HL-60/S4 (cell line): ENCODE data around the gene WDR86.

ENCODE experiments used
- in situ Hi-C: fragments of 300-500 bp; cut with MboI; formaldehyde crosslinking; loops from 2 replicates; pipeline ENCODE4 v1.14.3; 2022; ENCODE audit warnings: low sequenced_read_pairs

Gene WDR86

DNA sequence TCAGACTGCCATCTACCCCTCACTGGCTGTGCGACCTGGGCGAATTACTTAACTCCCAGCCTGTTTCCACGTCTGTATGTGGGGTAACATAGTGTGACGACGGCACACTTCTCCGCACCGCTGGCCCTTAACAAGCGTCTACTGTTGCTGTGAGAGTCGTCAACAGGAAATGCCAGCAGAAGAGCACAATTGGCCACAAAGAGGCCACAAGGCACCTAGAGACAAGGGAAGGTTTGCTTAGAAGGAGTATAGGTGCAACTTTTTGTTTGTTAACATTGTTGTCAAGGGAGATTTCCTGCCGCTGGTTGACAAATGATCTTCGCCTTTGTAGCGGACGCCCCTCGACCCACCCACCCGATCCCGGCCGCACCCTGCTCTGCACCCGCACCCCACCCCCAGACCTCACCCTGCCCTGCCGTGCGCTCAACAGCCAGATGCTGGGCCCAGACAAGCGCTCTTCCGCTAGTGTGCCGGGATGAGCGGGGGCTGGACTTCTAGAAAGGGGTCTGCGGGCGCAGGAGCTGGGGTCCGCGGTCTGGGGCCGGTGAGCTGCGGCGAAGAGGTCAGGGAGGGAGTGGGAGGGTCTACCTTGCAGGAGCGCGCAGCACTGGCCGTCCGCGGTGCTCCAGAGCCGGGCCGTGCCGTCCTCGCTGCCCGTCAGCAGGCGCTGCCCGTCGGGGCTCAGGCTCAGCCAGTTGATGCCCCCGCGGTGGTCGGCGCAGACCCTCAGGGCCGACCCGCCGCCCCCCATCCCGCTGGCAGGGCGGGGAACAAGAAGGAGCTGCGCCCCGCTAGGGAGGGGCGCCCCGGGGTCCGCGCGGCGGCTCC, 785 bp downstream of the WDR86 start:
- in situ Hi-C loops = no loop called here

DNA sequence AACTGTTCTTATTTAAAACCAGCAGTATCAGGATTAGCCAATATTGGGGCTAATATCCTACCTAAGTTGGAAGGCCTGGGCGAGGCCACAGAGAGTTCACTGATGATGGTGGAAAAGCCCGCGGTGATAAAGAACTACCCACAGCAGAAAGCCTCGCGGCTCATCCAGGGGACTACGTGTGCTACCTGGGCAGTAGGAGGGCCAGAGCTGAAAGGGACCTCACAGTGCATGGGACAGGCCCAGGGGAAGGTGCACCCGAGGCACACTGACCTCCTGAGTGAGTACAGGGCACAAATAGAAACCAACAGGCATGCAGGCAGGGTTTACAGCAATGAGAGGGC, 1.4 kb downstream of the WDR86 start:
- in situ Hi-C loops = no loop called here

DNA sequence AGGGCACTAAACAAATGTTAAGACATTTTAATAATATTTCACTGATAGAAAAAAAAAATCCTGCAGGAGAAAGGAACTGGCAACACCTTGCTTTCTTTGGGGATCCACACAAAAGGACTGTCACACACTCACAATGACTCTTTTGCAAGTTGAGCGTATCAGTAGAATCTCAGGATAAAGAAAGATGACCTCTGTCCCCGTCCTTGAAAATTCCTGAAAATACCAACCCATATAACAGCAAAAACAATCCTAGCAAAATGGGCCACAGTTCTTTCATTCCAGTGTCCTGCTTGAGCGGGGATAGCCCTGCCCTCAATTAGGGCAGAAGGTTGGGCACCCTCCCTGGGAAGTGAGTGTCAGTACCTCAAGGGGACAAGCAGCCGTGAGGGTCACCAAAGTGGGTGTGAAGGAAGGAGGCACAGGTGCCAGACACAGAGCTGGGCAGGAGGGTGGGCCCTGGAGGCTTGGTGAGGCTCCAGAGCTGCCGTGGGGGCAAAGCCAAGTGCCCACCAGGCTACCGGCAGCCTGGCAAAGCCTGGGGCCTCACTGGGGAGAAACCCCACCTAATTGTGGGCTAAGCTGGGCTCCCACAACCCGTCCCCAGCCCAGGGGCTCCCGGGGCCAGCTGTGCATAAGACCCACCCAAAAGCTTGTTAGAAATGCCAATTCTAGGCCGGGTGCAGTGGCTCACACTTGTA, 2.8 kb downstream of the WDR86 start:
- in situ Hi-C loops = no loop called here

- in situ Hi-C loops = no loop called here
Measured at GRCh38 chr7:151406051-151406875, 3.6 kb downstream of the WDR86 start.

DNA sequence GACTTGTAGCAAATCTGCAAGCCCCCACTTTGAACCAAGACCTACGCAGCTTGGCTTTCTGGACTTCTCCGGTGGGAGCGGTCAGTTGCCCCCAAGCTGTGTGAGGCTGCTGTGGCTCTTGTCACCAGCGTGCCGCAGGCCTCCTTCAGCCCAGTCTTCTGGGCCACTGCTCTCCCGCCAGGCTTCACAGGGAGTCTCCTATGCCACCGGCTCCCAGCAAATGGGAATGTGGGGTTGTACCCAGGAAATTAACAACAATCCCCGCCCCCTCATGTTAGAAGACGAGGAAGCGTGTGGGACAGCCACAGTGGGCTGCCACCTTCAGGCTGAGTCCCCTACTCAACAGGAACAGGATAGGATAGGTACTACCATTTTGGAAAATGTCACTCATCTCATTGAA, 4.2 kb downstream of the WDR86 start:
- in situ Hi-C loops = no loop called here

DNA sequence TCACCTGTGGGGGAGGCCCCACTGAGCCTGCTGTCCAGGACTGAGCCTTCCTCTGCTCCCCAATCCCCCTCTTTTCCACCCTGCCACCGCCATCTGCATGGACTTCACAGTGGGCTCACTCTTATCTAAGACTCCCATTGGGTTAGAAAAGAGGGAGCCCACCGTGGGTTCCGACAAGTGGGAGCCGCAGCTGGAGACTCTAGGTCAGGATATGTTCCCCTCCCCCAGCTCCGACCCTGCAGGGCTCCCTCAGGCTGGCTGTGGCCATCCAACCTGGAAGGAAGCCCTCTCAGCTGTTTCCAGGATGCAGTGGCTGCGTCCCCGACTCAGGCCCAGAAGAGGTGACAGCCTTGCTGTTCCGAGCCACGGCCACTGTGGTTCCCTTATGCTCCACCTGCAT, 4.8 kb downstream of the WDR86 start:
- in situ Hi-C loops = no loop called here

DNA sequence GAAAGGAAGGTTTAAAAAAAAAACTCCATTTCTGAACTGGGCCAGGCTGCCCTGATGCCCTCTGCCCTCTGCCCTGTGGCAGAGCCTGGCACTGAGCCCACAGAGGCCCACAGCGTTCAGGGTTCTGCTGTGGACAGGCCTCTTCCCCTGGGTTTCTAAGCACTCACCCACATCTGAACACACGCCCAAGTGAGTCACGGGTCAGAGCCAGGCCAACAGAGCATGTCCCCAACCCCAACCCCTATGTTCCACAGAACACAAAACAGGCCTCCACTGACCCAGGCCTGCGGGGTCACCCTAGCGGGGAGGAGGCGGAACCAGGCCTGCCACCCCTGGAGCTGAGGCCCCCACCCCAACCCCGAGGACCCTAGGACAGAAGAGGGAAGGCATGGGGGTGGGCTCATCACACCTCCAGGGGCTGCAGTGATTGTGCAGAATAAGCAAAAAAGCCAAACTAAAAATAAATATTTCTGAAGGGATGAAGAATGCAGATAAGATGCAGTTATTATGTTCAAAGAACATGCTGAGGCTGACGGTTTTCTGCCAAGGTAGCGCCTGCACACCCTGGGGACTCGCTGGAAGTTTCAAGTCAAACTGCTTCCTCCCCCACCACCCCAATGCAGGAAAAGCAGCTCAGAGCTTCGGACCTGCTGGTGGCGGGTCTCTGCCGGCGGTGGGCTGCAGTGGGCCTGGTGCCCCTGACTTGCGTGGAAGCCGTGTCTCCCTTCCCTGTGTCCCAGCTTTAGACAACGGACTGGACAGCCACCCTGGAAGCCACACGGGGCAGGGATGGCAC, 5.4 kb downstream of the WDR86 start:
- in situ Hi-C loops = no loop called here

- in situ Hi-C loops = no loop called here
Measured at GRCh38 chr7:151403764-151404163, 6.1 kb downstream of the WDR86 start.

DNA sequence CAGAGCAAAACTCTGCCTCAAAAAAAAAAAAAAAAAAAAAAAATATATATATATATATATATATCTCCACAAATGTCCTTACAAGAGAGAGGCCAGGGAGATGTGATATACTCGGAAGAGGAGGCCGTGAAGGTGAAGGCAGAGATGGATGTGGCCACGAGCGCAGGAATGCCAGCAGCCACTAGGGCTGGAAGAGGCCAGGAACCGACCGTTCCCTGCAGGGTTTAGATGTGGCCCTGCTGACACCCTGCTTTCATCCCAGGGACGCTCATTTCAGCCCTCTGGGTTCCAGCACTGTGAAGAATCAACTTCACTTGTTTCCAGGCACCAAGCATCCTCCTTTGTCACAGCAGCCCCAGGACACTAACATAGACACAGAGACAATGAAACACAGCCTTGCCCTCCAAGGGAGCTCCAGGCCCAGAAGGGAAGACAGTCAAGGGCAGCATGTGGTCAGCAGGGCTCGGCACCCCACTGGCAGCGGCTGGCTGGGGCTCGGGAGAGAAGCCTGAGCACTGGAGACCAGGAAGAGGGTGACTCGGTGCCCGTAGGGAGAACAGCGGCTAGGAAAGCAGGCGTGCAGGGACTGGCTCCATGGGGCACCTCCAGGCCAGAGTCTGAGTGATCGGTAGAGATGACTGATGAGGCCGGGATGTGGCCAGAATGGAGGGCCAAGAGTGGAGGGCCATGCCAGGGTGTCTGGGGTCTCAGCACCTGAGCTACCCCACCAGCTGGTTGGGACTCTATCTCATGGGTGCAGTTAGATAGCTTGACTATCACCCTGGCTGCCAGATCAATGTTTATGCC, 7.6 kb downstream of the WDR86 start:
- in situ Hi-C loops = no loop called here

- in situ Hi-C loops = no loop called here
Measured at GRCh38 chr7:151400626-151401315, 9.1 kb downstream of the WDR86 start.

DNA sequence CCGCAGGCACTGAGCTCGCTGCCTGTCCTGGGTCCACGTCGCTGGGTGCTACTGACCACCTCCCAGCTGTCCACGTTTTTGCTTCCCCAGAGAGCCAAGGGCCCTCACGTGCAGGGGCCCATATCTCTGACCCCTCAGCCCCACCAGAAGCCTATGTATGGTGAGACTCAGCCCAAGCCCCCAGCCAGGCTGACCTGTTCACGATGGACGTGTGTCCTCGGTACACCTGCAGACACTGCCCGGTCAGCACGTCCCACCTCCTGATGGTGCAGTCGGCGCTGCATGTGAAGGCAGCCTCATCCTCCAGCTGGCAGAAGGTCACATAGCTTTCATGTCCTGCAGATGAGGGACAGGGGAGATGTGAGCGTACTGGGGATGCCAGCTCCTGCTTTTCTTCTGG, 9.9 kb downstream of the WDR86 start:
- in situ Hi-C loops = no loop called here

DNA sequence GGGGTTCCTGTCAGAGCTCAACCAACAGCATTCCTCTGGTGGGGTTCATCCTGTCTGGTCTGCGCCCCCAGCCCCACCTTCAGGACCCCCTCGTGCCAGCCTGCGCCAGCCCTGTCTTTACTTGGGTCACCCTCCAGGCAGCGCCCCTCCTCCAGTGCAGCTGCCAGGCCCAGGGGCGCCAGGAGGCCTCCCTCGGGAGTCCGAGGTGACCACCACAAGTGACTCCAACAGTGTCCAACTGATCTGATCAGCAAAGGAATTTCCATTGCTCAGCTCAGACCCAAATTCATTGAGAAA, 10.6 kb downstream of the WDR86 start:
- in situ Hi-C loops = no loop called here

GRCh38 chr7:151398446-151399304, 11.2 kb downstream of the WDR86 start:
- in situ Hi-C loops = no loop called here

GRCh38 chr7:151397026-151397425, 12.8 kb downstream of the WDR86 start:
- in situ Hi-C loops = no loop called here

DNA sequence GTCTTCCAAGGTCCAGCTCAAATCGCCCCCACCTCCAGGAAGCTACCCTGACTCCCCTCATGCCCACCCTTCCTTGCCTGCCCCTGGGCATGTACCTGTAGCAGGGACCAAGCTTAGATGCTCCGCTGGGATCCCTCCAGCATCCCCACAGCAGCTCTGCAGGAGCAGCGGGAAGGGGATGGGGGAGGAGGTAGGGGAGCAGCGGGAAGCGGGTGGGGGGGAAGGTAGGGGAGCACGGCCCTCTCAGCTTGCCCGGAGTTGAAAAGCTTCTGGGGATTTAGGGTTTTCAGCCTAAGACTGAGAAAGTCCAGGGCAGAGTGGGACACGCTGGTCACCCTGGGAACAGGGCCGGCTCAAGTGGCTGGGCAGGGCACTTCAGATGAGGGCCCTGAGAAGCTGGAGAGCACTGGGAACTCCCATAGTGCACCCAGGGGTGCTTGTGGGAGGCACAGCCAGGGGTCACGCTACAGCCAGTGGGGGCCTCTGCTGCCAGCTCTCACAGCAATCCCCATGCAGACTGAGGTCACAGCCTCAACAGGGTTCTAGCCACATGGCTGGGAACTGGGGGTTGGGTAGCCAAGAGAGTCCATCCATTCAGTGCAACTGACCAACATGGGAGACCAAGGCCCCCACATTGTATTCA, 13.4 kb downstream of the WDR86 start:
- in situ Hi-C loops = no loop called here

DNA sequence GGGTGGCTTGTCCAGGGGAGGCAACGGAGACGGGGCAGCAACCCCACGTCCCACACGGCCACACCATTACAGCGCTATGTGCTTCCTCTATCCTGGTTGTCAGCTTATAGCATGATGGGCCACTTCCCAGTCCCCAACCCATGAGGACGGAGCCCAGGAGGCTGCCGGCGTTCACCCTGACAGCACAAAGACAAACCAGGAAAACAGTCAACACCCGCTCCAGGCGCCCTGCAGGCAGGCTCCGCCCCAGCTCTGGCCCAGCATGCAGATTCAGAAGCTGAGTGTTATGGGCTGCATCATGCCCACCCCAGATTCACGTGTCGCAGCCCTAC, 14.8 kb downstream of the WDR86 start:
- in situ Hi-C loops = no loop called here

GRCh38 chr7:151394076-151395035, 15.5 kb downstream of the WDR86 start:
- in situ Hi-C loops = no loop called here
